HepG2 (cell line): ENCODE results near the gene RBX1. TPM values are rescaled to one million over a fixed set of nuclear protein-coding genes. Genes with fewer than 3 reads are reported as not detected.
A peak's percentile ranks its signal among the peaks of the same experiment; 100 is the strongest.

Experiments
- ATAC-seq: fragments of 200-7000 bp; cut with Tn5 transposase; 3 replicates; pipeline ENCODE4 v1.9.1; 2020; ENCODE audit warnings: mild to moderate bottlenecking, moderate library complexity
- Bru-seq: library from RNA; stranded (reverse); fragments of 400-500 nt; gene quantifications from one replicate; lab custom pipeline; 2021; lab: Mats Ljungman, UMichigan
- BruChase-seq, 2 experiments: library from RNA; stranded (reverse); fragments of 400-500 nt; gene quantifications; one replicate each; lab custom pipeline; 2021; lab: Mats Ljungman, UMichigan
- BruUV-seq: library from RNA; stranded (reverse); fragments of 400-500 nt; replicated peaks from 2 replicates; lab custom pipeline; 2021; lab: Mats Ljungman, UMichigan
- CTCF ChIA-PET: fragments of 300-600 bp; formaldehyde crosslinking; extraction: SDS; loops from one replicate; lab custom pipeline; 2021; ENCODE audit warnings: low total read pairs, inconsistent platforms, low intra/inter-chr PET ratio; lab: Yijun Ruan, JAX
- POLR2A ChIA-PET: fragments of 350-600 bp; sonication (Branson Sonifier 250); formaldehyde crosslinking; loops from one replicate; lab custom pipeline; 2020; ENCODE audit warnings: antibody characterized with exemption, inconsistent platforms; lab: Yijun Ruan, JAX
- DNase-seq: peaks from one replicate; pipeline ENCODE4 v3.0.0-alpha.2; 2015; ENCODE audit warnings: low spot score
- FAIRE-seq: peaks from 3 replicates; lab custom pipeline; 2011; peaks lifted over from hg19 to GRCh38; lab: Jason Lieb, UNC
- H2AFZ ChIP-seq: one replicate; pipeline ENCODE4 v1.6.1; 2011; ENCODE audit warnings: low read length, inconsistent platforms
- H3K27ac ChIP-seq: fragments of 300-600 bp; 3 replicates; pipeline ENCODE4 v1.8.0; 2011; ENCODE audit warnings: mixed run types, mild to moderate bottlenecking, mixed read lengths, low read length, inconsistent platforms; ENCODE audit not compliant: insufficient read depth; ENCODE audit errors: extremely low read length
- H3K27me3 ChIP-seq, 2 experiments: fragments of 200-600 bp in 1 of 2; 2 replicates in 1 of 2; 3 replicates in 1 of 2; pipeline versions ENCODE4 v1.6.0 to v1.8.0; 2011; ENCODE audit warnings: low read length in 2 of 2, mild to moderate bottlenecking in 2 of 2, moderate library complexity in 2 of 2, inconsistent platforms in 1 of 2; ENCODE audit not compliant: insufficient read depth in 2 of 2, control insufficient read depth in 1 of 2
- H3K36me3 ChIP-seq, 2 experiments: fragments of 200-600 bp in 1 of 2; replicated peaks in 1 of 2; 2 replicates in 1 of 2; 3 replicates in 1 of 2; pipeline versions ENCODE4 v1.5.1 to v1.8.0; 2011; ENCODE audit warnings: low read length in 2 of 2, inconsistent platforms in 1 of 2; ENCODE audit not compliant: insufficient read depth in 2 of 2, control insufficient read depth in 1 of 2
- H3K4me1 ChIP-seq: 2 replicates; pipeline ENCODE4 v1.5.1; 2012; ENCODE audit warnings: low read length, inconsistent platforms; ENCODE audit not compliant: insufficient read depth
- H3K4me2 ChIP-seq: 2 replicates; pipeline ENCODE4 v1.6.0; 2011; ENCODE audit warnings: low read depth, low read length, inconsistent platforms
- H3K4me3 ChIP-seq, 3 experiments: fragments of 200-600 bp in 1 of 3; sonication (generic), shearing (Covaris generic) in 1 of 3; replicated peaks in 1 of 3; 2 replicates each; pipeline ENCODE4 v1.5.1; 2011 to 2016; ENCODE audit warnings: low read length in 3 of 3, inconsistent platforms in 2 of 3, low read depth in 2 of 3, mild to moderate bottlenecking in 2 of 3, control low read depth in 1 of 3, mixed read lengths in 1 of 3; ENCODE audit not compliant: insufficient read depth in 1 of 3
- H3K79me2 ChIP-seq: one replicate; pipeline ENCODE4 v1.6.1; 2011; ENCODE audit warnings: low read length, inconsistent platforms; ENCODE audit not compliant: insufficient read depth
- H3K9ac ChIP-seq: 2 replicates; pipeline ENCODE4 v1.6.0; 2011; ENCODE audit warnings: mild to moderate bottlenecking, low read depth, low read length, inconsistent platforms; ENCODE audit not compliant: insufficient read depth
- H3K9me3 ChIP-seq: 2 replicates; pipeline ENCODE4 v1.5.1; 2012; ENCODE audit warnings: mild to moderate bottlenecking, low read length
- H4K20me1 ChIP-seq: 2 replicates; pipeline ENCODE4 v1.6.0; 2011; ENCODE audit warnings: inconsistent platforms, mild to moderate bottlenecking, low read length, moderate library complexity; ENCODE audit not compliant: insufficient read depth
- AGO1 ChIP-seq: fragments of 200-400 bp; formaldehyde crosslinking; IDR thresholded peaks from 2 replicates; pipeline ENCODE4 v1.6.1; 2017; ENCODE audit warnings: mild to moderate bottlenecking, low read depth, low read length, moderate library complexity; ENCODE audit not compliant: poor library complexity, severe bottlenecking
- AGO2 ChIP-seq: fragments of 200-400 bp; formaldehyde crosslinking; optimal IDR thresholded peaks from 2 replicates; pipeline ENCODE3; 2017; ENCODE audit warnings: mild to moderate bottlenecking, low read depth, low read length, moderate library complexity
- CBFB ChIP-seq: sonication (generic); formaldehyde crosslinking; IDR thresholded peaks from 2 replicates; pipeline ENCODE4 v1.4.0; 2020; ENCODE audit warnings: missing genetic modification reagents
- CC2D1A ChIP-seq: sonication (generic); formaldehyde crosslinking; IDR thresholded peaks from 2 replicates; pipeline ENCODE4 v1.8.1; 2023; ENCODE audit warnings: mild to moderate bottlenecking, missing genetic modification reagents
- FOXC1 ChIP-seq: sonication (generic); formaldehyde crosslinking; IDR thresholded peaks from 2 replicates; pipeline ENCODE4 v1.8.0; 2022; ENCODE audit warnings: mild to moderate bottlenecking, missing genetic modification reagents, borderline replicate concordance
- HCFC1 ChIP-seq: fragments of 150-350 bp; IDR thresholded peaks from 2 replicates; pipeline ENCODE4 v1.6.1; 2014; ENCODE audit warnings: low read depth, low read length
- HNRNPL ChIP-seq: fragments of 200-400 bp; formaldehyde crosslinking; IDR thresholded peaks from 2 replicates; pipeline ENCODE4 v1.6.1; 2017; ENCODE audit warnings: mild to moderate bottlenecking, low read depth, low read length
- IRF2 ChIP-seq: IDR thresholded peaks from 2 replicates; pipeline ENCODE4 v1.6.1; 2018; ENCODE audit warnings: missing genetic modification reagents, missing compliant biosample characterization
- JUND ChIP-seq: sonication (generic); formaldehyde crosslinking; IDR thresholded peaks from 2 replicates; pipeline ENCODE4 v1.8.0; 2022; ENCODE audit warnings: mild to moderate bottlenecking, missing genetic modification reagents
- SIN3B ChIP-seq: fragments of 150-350 bp; IDR thresholded peaks from 2 replicates; pipeline ENCODE4 v1.6.1; 2014; ENCODE audit warnings: low read length
- TCF7 ChIP-seq: sonication (generic); IDR thresholded peaks from 2 replicates; pipeline ENCODE4 v1.6.1; 2016; ENCODE audit warnings: antibody characterized with exemption, low read depth
- WIZ ChIP-seq: sonication (generic); formaldehyde crosslinking; IDR thresholded peaks from 2 replicates; pipeline ENCODE4 v1.5.1; 2020; ENCODE audit warnings: mild to moderate bottlenecking, missing genetic modification reagents
- ZKSCAN5 ChIP-seq: sonication (generic); formaldehyde crosslinking; IDR thresholded peaks from 2 replicates; pipeline ENCODE4 v1.5.1; 2020; ENCODE audit warnings: mild to moderate bottlenecking, missing genetic modification reagents
- ZNF263 ChIP-seq: sonication (generic); formaldehyde crosslinking; IDR thresholded peaks from 2 replicates; pipeline ENCODE4 v1.4.0; 2020; ENCODE audit warnings: missing genetic modification reagents
- ZNF501 ChIP-seq: sonication (generic); formaldehyde crosslinking; IDR thresholded peaks from 2 replicates; pipeline ENCODE4 v1.5.1; 2020; ENCODE audit warnings: mild to moderate bottlenecking, moderate library complexity, missing genetic modification reagents
- ZNF773 ChIP-seq: sonication (generic); formaldehyde crosslinking; IDR thresholded peaks from 2 replicates; pipeline ENCODE4 v1.4.0; 2020; ENCODE audit warnings: missing genetic modification reagents, borderline replicate concordance
- ZNF782 ChIP-seq: sonication (generic); formaldehyde crosslinking; IDR thresholded peaks from 2 replicates; pipeline ENCODE4 v1.4.0; 2020; ENCODE audit warnings: missing genetic modification reagents, mild to moderate bottlenecking, borderline replicate concordance
- WGBS: methylation state at CpG from one replicate; pipeline ENCODE4 v1.1.6; 2017; ENCODE audit warnings: low lambda C conversion rate; 5-methylcytosine and 5-hydroxymethylcytosine counted together
- in situ Hi-C: cut with HindIII; loops from 2 replicates; pipeline ENCODE4 v1.10.0; 2017; ENCODE audit warnings: low pct_unique_long_range_greater_than_20kb; ENCODE audit not compliant: extremely low pct_ligation_motif_present
- intact Hi-C: fragments of 100-400 bp; cut with micrococcal nuclease; formaldehyde crosslinking; loops from one replicate; pipeline ENCODE4 v1.10.0; 2022; ENCODE audit not compliant: unreplicated experiment
- long read RNA-seq, 2 experiments: library from RNA in 1 of 2; library from polyadenylated mRNA in 1 of 2; stranded (forward) in 1 of 2; unstranded in 1 of 2; transcript quantifications; one replicate each; pipeline ENCODE4 v2.0.0, GENCODE V29; 2019 to 2022
- polyA minus RNA-seq, 3 experiments: library from RNA; depleted of rRNA, polyadenylated mRNA; stranded (reverse); fragments of >200 nt; gene quantifications; 2 replicates each; pipeline ENCODE4 v1.2.3, GENCODE V29; 2011; ENCODE audit warnings: low replicate concordance in 1 of 3
- polyA plus RNA-seq, 8 experiments: library from polyadenylated mRNA; depleted of rRNA in 3 of 8; stranded (reverse) in 7 of 8; unstranded in 1 of 8; fragments of >200 nt; fragmentation: Illumina TruSeq in 4 of 8; extraction: Trizol in 4 of 8; gene quantifications; 2 replicates each; pipeline versions ENCODE4 v1.2.1 to v1.2.3, GENCODE V29; 2011 to 2016; ENCODE audit warnings: low read depth in 4 of 8, missing spikeins in 1 of 8, mixed read lengths in 1 of 8; ENCODE audit not compliant: insufficient read depth in 1 of 8
- total RNA-seq, 5 experiments: library from RNA; depleted of rRNA; stranded (reverse); fragments of >200 nt; fragmentation: Illumina TruSeq; extraction: Trizol; gene quantifications; 2 replicates each; pipeline ENCODE4 v1.2.3, GENCODE V29; 2016; ENCODE audit warnings: low read depth in 1 of 5

Gene RBX1
- 84.9 and 111 TPM in 2 replicates for total RNA-seq (2016; rRNA removed; fragmentation: Illumina TruSeq; extraction: Trizol)
- 28.8 and 30.5 TPM in 2 replicates for total RNA-seq (2016; cell fraction: cytosol; rRNA removed; fragmentation: Illumina TruSeq; extraction: Trizol; ENCODE audit: low read depth)
- 85.7 and 124 TPM in 2 replicates for total RNA-seq (2016; cell fraction: insoluble cytoplasmic fraction; rRNA removed; fragmentation: Illumina TruSeq; extraction: Trizol)
- total RNA-seq (2016; cell fraction: membrane; rRNA removed; fragmentation: Illumina TruSeq; extraction: Trizol), result 31.2 and 31.8 TPM in 2 replicates
- 34.2 and 34.9 TPM in 2 replicates for total RNA-seq (2016; cell fraction: nucleus; rRNA removed; fragmentation: Illumina TruSeq; extraction: Trizol)
- polyA plus RNA-seq (2011; rRNA removed), result 71.3 and 90.2 TPM in 2 replicates
- polyA plus RNA-seq (2011; cell fraction: cytosol; rRNA removed), result 57.8 and 70.1 TPM in 2 replicates
- polyA plus RNA-seq (2011; cell fraction: nucleus; rRNA removed), result 20.8 and 24.2 TPM in 2 replicates
- polyA plus RNA-seq (2012), result 53.7 and 69.9 TPM in 2 replicates
- 20.8 and 22.7 TPM in 2 replicates for polyA plus RNA-seq (2016; cell fraction: cytosol; fragmentation: Illumina TruSeq; extraction: Trizol; ENCODE audit: low read depth)
- polyA plus RNA-seq (2016; cell fraction: insoluble cytoplasmic fraction; fragmentation: Illumina TruSeq; extraction: Trizol; ENCODE audit: low read depth), result 97.4 and 107 TPM in 2 replicates
- 23.8 and 25.0 TPM in 2 replicates for polyA plus RNA-seq (2016; cell fraction: membrane; fragmentation: Illumina TruSeq; extraction: Trizol; ENCODE audit: low read depth)
- 56.1 and 56.3 TPM in 2 replicates for polyA plus RNA-seq (2016; cell fraction: nucleus; fragmentation: Illumina TruSeq; extraction: Trizol; ENCODE audit: insufficient read depth, low read depth)
- 15.9 and 16.0 TPM in 2 replicates for polyA minus RNA-seq (2011; rRNA and poly(A)+ RNA removed; ENCODE audit: low replicate concordance)
- 8.1 and 9.1 TPM in 2 replicates for polyA minus RNA-seq (2011; cell fraction: cytosol; rRNA and poly(A)+ RNA removed)
- 16.2 and 23.4 TPM in 2 replicates for polyA minus RNA-seq (2011; cell fraction: nucleus; rRNA and poly(A)+ RNA removed)
- percentile 84 among the genes with signal in this experiment for Bru-seq, nascent RNA
- BruChase-seq, experiment 1, labeled RNA remaining after a 6-hour chase, result percentile 80 among the genes with signal in this experiment
- percentile 88 among the genes with signal in this experiment for BruChase-seq, experiment 2, labeled RNA remaining after a 2-hour chase
- long read RNA-seq, experiment 1, transcript RBX1-201 (5 exons, 1,188 nt), result major isoform, 220 of 239 reads
- long read RNA-seq, experiment 1, partial matches to known transcripts, result 2 of 239 reads
- long read RNA-seq, experiment 1, other reads (novel, unspliced or antisense), result 17 of 239 reads
- long read RNA-seq, experiment 2, transcript RBX1-201 (5 exons, 1,188 nt), result major isoform, 65 of 85 reads
- long read RNA-seq, experiment 2, partial matches to known transcripts, result 3 of 85 reads
- long read RNA-seq, experiment 2, other reads (novel, unspliced or antisense), result 16 of 85 reads

DNA sequence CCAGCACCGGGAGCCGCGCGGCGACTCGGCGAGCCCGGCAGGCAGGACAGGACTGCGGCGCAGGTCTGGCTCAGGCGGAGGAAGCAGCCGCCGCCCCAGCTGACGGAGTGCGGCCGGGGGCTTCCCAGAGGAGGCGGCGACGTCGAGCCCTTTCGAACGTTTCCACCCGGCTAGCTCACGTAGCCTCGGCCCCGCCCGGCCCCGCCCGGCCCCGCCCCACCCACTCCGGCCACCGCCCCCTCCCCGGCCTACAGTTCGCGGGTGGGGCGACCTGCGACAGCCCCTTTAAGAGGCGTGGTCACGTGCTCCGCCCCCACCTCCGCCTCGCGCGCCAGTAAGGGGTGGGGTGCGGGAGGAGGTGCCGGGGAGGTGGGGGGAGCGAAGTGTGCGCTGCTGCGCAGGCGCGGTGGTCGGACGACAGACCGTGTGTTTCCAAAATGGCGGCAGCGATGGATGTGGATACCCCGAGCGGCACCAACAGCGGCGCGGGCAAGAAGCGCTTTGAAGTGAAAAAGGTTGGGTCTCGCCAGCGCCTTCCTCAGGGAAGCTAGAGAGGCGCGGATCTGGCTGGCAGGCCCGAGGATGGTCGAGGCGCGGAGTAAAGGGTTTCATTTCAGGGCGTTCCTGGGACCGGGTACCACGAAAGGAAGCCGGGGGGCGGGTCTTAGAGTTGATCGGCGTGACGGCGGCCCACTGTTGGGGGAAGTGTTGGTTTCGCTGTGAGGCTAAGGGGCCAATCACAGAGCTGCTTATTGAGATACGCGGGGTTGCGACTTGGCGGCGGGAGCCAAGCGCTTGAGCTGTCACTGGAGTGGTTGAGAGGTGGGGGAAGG is at the start of gene RBX1:
Gene RBX1, plus strand, starts transcription at position 417 of the 833 bp plus-strand sequence. Its CDS starts 21 bp downstream, at position 438.
- BruUV-seq, result no TSS peak
- Histone ChIP-seq H3K9ac (peak within 1 kb of the TSS; percentile 88), H3K9me3 (no peaks in the 10 kb centered on the region), H2AFZ (no peak within 1 kb of the TSS), H3K27ac (peak within 1 kb of the TSS; percentile 78), H3K79me2 (peaks cover 42% of the 10 kb centered on the region), H4K20me1 (no peaks in the 10 kb centered on the region), H3K36me3 (peaks cover 2 to 21% of the 10 kb centered on the region in 2 experiments; a peak in 3 of 5 replicates), H3K4me1 (peaks cover 23% of the 10 kb centered on the region), H3K4me2 (peak within 1 kb of the TSS; percentile 80), H3K27me3 (no peaks in the 10 kb centered on the region; a peak in 1 of 5 replicates), H3K4me3 (peak within 1 kb of the TSS; percentile 83 to 94 (median 92))
- peak; percentile 78 for FAIRE-seq
- in situ Hi-C loops, result loop anchor here (5.0 kb wide), 1 partner anchor 141 kb away; the partner anchor contains the start of gene EP300
- 2% methylated on average over 33 of the region's 86 CpGs for WGBS
- ChIA-PET POLR2A (interaction anchor here (0.6 to 2.9 kb wide), 30 partner anchors 9 to 907 kb away, joined by 3 to 71 read pairs (median 4); partner anchors contain the start of genes EP300, MRTFA, RANGAP1 and SLC25A17), CTCF (no interaction called here)
- ATAC-seq, result peak; percentile 94
- peak; percentile 96 for DNase-seq
- intact Hi-C loops, result loop anchor here (1.0 kb wide), 1 partner anchor 140 kb away; no protein-coding TSS in a partner anchor
- TF ChIP-seq WIZ (CRISPR knock-in tag) (no peak), ZKSCAN5 (CRISPR knock-in tag) (no peak), HNRNPL (no peak), ZNF263 (CRISPR knock-in tag) (no peak), ZNF501 (CRISPR knock-in tag) (peak; percentile 78; the same call in 1 of the 2 replicates), JUND (no peak), TCF7 (no peak), SIN3B (peak; percentile 93), ZNF773 (CRISPR knock-in tag) (no peak; the same call in 1 of the 2 replicates), AGO2 (peak; percentile 69), CC2D1A (no peak), FOXC1 (CRISPR knock-in tag) (peak; percentile 47; the same call in 1 of the 2 replicates), AGO1 (no peak), ZNF782 (CRISPR knock-in tag) (no peak; the same call in 1 of the 2 replicates), CBFB (CRISPR knock-in tag) (no peak), HCFC1 (peak; percentile 46; the same call in 1 of the 2 replicates), IRF2 (CRISPR knock-in tag) (peak; percentile 66)
